Memory B cell (primary cell): Measurements from ENCODE around the gene RNPS1.
"Not testable (repeated sequence)": the region's sequence is repeated elsewhere in the genome, so short reads cannot be mapped to it uniquely, and the experiment has no call there.

Experiments
- ATAC-seq: fragments of 150-1000 bp; cut with Tn5 transposase; 2 replicates; pipeline ENCODE4 v1.10.0; 2021; ENCODE audit warnings: low read depth, mild to moderate bottlenecking, moderate library complexity
- DNase-seq, 2 donors: peaks; one replicate each; pipeline ENCODE4 v3.0.0; 2022; ENCODE audit warnings: low spot score in 2 of 2
- H3K27ac Mint-ChIP-seq: one replicate; pipeline ENCODE4 v1.8.0; 2022; ENCODE audit warnings: mild to moderate bottlenecking, moderate library complexity, mixed read lengths
- H3K27me3 Mint-ChIP-seq: one replicate; pipeline ENCODE4 v1.8.0; 2022; ENCODE audit warnings: mixed read lengths
- H3K36me3 Mint-ChIP-seq: one replicate; pipeline ENCODE4 v1.8.0; 2022; ENCODE audit warnings: mild to moderate bottlenecking, mixed read lengths
- H3K4me1 Mint-ChIP-seq: one replicate; pipeline ENCODE4 v1.8.0; 2022; ENCODE audit warnings: mixed read lengths
- H3K4me3 Mint-ChIP-seq: one replicate; pipeline ENCODE4 v1.8.0; 2022; ENCODE audit warnings: mild to moderate bottlenecking, moderate library complexity, mixed read lengths
- H3K9me3 Mint-ChIP-seq: one replicate; pipeline ENCODE4 v1.8.0; 2022; ENCODE audit warnings: mixed read lengths

Gene RNPS1

GRCh38 chr16:2276368-2277195 is 8.7 kb upstream of the RNPS1 start:
- no peak for DNase-seq
- H3K9me3 Mint-ChIP-seq, result no peaks in the 10 kb centered on the region
- H3K4me1 Mint-ChIP-seq, result no peaks in the 10 kb centered on the region
- no peak overlapping the region for H3K27ac Mint-ChIP-seq
- H3K36me3 Mint-ChIP-seq, result no peaks in the 10 kb centered on the region
- no peak overlapping the region for H3K4me3 Mint-ChIP-seq
- ATAC-seq, result no peak
- no peaks in the 10 kb centered on the region for H3K27me3 Mint-ChIP-seq

GRCh38 chr16:2275476-2276367 is 7.8 kb upstream of the RNPS1 start:
- no peak overlapping the region for H3K27ac Mint-ChIP-seq
- no peak for DNase-seq
- ATAC-seq, result no peak
- H3K9me3 Mint-ChIP-seq, result no peaks in the 10 kb centered on the region
- H3K4me3 Mint-ChIP-seq, result no peak overlapping the region
- no peaks in the 10 kb centered on the region for H3K4me1 Mint-ChIP-seq
- H3K27me3 Mint-ChIP-seq, result no peaks in the 10 kb centered on the region
- H3K36me3 Mint-ChIP-seq, result no peaks in the 10 kb centered on the region

GRCh38 chr16:2273931-2274330 is 6.0 kb upstream of the RNPS1 start:
- Mint-ChIP-seq H3K27me3 (no peaks in the 10 kb centered on the region), H3K4me3 (no peak overlapping the region), H3K36me3 (no peaks in the 10 kb centered on the region), H3K4me1 (peaks cover 3% of the 10 kb centered on the region), H3K9me3 (no peaks in the 10 kb centered on the region), H3K27ac (no peak overlapping the region)
- DNase-seq, result no peak
- ATAC-seq, result no peak

GRCh38 chr16:2273484-2273883 is 5.6 kb upstream of the RNPS1 start:
- no peak for DNase-seq
- H3K27me3 Mint-ChIP-seq, result no peaks in the 10 kb centered on the region
- H3K4me1 Mint-ChIP-seq, result peaks cover 3% of the 10 kb centered on the region
- H3K36me3 Mint-ChIP-seq, result no peaks in the 10 kb centered on the region
- H3K9me3 Mint-ChIP-seq, result no peaks in the 10 kb centered on the region
- ATAC-seq, result no peak
- H3K27ac Mint-ChIP-seq, result no peak overlapping the region
- no peak overlapping the region for H3K4me3 Mint-ChIP-seq

GRCh38 chr16:2271848-2272461 is 4.0 kb upstream of the RNPS1 start:
- Mint-ChIP-seq H3K36me3 (no peaks in the 10 kb centered on the region), H3K27ac (no peak overlapping the region), H3K4me1 (peaks cover 4% of the 10 kb centered on the region), H3K27me3 (no peaks in the 10 kb centered on the region), H3K4me3 (no peak overlapping the region), H3K9me3 (no peaks in the 10 kb centered on the region)
- ATAC-seq (no peak), DNase-seq (no peak)

GRCh38 chr16:2270588-2271470 is 2.9 kb upstream of the RNPS1 start:
- H3K4me3 Mint-ChIP-seq, result no peak overlapping the region
- no peak overlapping the region for H3K27ac Mint-ChIP-seq
- ATAC-seq (no peak), DNase-seq (no peak)
- H3K27me3 Mint-ChIP-seq, result no peaks in the 10 kb centered on the region
- no peaks in the 10 kb centered on the region for H3K9me3 Mint-ChIP-seq
- no peaks in the 10 kb centered on the region for H3K36me3 Mint-ChIP-seq
- H3K4me1 Mint-ChIP-seq, result peaks cover 13% of the 10 kb centered on the region

- Mint-ChIP-seq H3K27ac (no peak overlapping the region), H3K4me1 (peaks cover 14% of the 10 kb centered on the region), H3K36me3 (no peaks in the 10 kb centered on the region), H3K27me3 (no peaks in the 10 kb centered on the region), H3K4me3 (no peak overlapping the region), H3K9me3 (no peaks in the 10 kb centered on the region)
- DNase-seq (no peak), ATAC-seq (no peak)
These were observed 2.1 kb upstream of the RNPS1 start for GRCh38 chr16:2270070-2270462.

GRCh38 chr16:2267505-2267912 is 417 bp downstream of the RNPS1 start:
- H3K4me1 Mint-ChIP-seq, result peaks cover 18% of the 10 kb centered on the region
- H3K27ac Mint-ChIP-seq, result peak overlapping the region; percentile 99
- not testable (repeated sequence) for H3K9me3 Mint-ChIP-seq, DNase-seq, H3K36me3 Mint-ChIP-seq, H3K27me3 Mint-ChIP-seq
- H3K4me3 Mint-ChIP-seq, result peak overlapping the region; percentile 94
- peak; percentile 60 for ATAC-seq

GRCh38 chr16:2266887-2267286 is 1.0 kb downstream of the RNPS1 start:
- H3K36me3 Mint-ChIP-seq, DNase-seq, ATAC-seq, H3K9me3 Mint-ChIP-seq, H3K27me3 Mint-ChIP-seq: not testable (repeated sequence)
- Mint-ChIP-seq H3K4me3 (peak overlapping the region; percentile 94), H3K27ac (peak overlapping the region; percentile 99), H3K4me1 (peaks cover 18% of the 10 kb centered on the region)

GRCh38 chr16:2263026-2263425 is 4.9 kb downstream of the RNPS1 start:
- H3K27ac Mint-ChIP-seq, result not testable (repeated sequence)

GRCh38 chr16:2260250-2260649 is 7.7 kb downstream of the RNPS1 start:
- Mint-ChIP-seq H3K9me3 (no peaks in the 10 kb centered on the region), H3K27me3 (no peaks in the 10 kb centered on the region), H3K4me1 (peaks cover 5% of the 10 kb centered on the region), H3K27ac (no peak overlapping the region), H3K4me3 (no peak overlapping the region), H3K36me3 (peaks cover 19% of the 10 kb centered on the region)
- no peak for ATAC-seq
- no peak for DNase-seq

More at GRCh38 chr16:2263026-2263425, 4.9 kb downstream of the RNPS1 start:
- H3K27me3 Mint-ChIP-seq, DNase-seq, H3K36me3 Mint-ChIP-seq, ATAC-seq, H3K9me3 Mint-ChIP-seq, H3K4me3 Mint-ChIP-seq: not testable (repeated sequence)
- H3K4me1 Mint-ChIP-seq, result peaks cover 15% of the 10 kb centered on the region

GRCh38 chr16:2258530-2258929 is 9.4 kb downstream of the RNPS1 start:
- not testable (repeated sequence) for H3K4me1 Mint-ChIP-seq, H3K4me3 Mint-ChIP-seq

GRCh38 chr16:2257726-2258125 is 10.2 kb downstream of the RNPS1 start:
- peaks cover 20% of the 10 kb centered on the region for H3K36me3 Mint-ChIP-seq
- ATAC-seq, result no peak
- peaks cover 7% of the 10 kb centered on the region for H3K4me1 Mint-ChIP-seq
- H3K9me3 Mint-ChIP-seq, result no peaks in the 10 kb centered on the region
- no peak overlapping the region for H3K4me3 Mint-ChIP-seq
- DNase-seq, result no peak
- H3K27ac Mint-ChIP-seq, result no peak overlapping the region
- no peaks in the 10 kb centered on the region for H3K27me3 Mint-ChIP-seq

More at GRCh38 chr16:2258530-2258929, 9.4 kb downstream of the RNPS1 start:
- not testable (repeated sequence) for ATAC-seq, H3K27ac Mint-ChIP-seq, DNase-seq, H3K27me3 Mint-ChIP-seq, H3K9me3 Mint-ChIP-seq
- H3K36me3 Mint-ChIP-seq, result peaks cover 17% of the 10 kb centered on the region
